ENCODE data around the gene STK11IP.

GRCh38 chr2:219620546-219620945, 22.9 kb downstream of the STK11IP start:
- TF ChIP-seq POLR2A (IDR thresholded peaks at IDR 0.05; ENCODE audit: low read depth, low read length) (no peak), CEBPB (IDR thresholded peaks at IDR 0.05; ENCODE audit: borderline replicate concordance in 1 of 2, low read depth in 2 of 2, low read length in 2 of 2) (no peak), YY1 (IDR thresholded peaks at IDR 0.05; ENCODE audit: low read depth, low read length) (no peak), CTCF (IDR thresholded peaks at IDR 0.05 in 2 of 3, conservative IDR thresholded peaks at IDR 0.05 in 1 of 3; ENCODE audit: control insufficient read depth in 2 of 3, extremely low read depth in 1 of 3, insufficient read depth in 1 of 3, low read depth in 3 of 3, low read length in 3 of 3) (no peak), IRF5 (IDR thresholded peaks at IDR 0.05; ENCODE audit: borderline replicate concordance) (no peak), EGR1 (IDR thresholded peaks at IDR 0.05; ENCODE audit: borderline replicate concordance in 1 of 2, low read depth in 2 of 2, low read length in 2 of 2) (no peak), ZBTB11 (CRISPR knock-in tag; IDR thresholded peaks at IDR 0.05) (no peak), MXI1 (IDR thresholded peaks at IDR 0.05; ENCODE audit: low read depth, low read length) (no peak)
